DOHH2 (cell line): ENCODE data around the gene LMCD1.

Experiments
- H3F3A ChIP-seq: fragments of 200-600 bp; sonication (generic), shearing (Covaris generic); 2 replicates; pipeline ENCODE4 v1.6.0; 2016; ENCODE audit warnings: antibody characterized with exemption, mild to moderate bottlenecking; ENCODE audit not compliant: control insufficient read depth, insufficient read depth
- H3K27ac ChIP-seq: fragments of 200-600 bp; sonication (generic); 2 replicates; pipeline ENCODE4 v1.5.1; 2014; ENCODE audit warnings: low read depth, mild to moderate bottlenecking, low read length, moderate library complexity
- H3K27me3 ChIP-seq: fragments of 200-600 bp; sonication (generic); 2 replicates; pipeline ENCODE4 v1.6.1; 2014; ENCODE audit warnings: mild to moderate bottlenecking, low read length, mixed read lengths; ENCODE audit not compliant: control insufficient read depth
- H3K36me3 ChIP-seq: fragments of 200-600 bp; sonication (generic); 2 replicates; pipeline ENCODE4 v1.6.1; 2014; ENCODE audit warnings: mild to moderate bottlenecking, low read length, moderate library complexity, mixed read lengths; ENCODE audit not compliant: control insufficient read depth
- H3K4me1 ChIP-seq: fragments of 200-600 bp; sonication (generic); 2 replicates; pipeline ENCODE4 v1.6.1; 2014; ENCODE audit warnings: mild to moderate bottlenecking, low read length, mixed read lengths; ENCODE audit not compliant: control insufficient read depth
- H3K4me2 ChIP-seq: fragments of 200-600 bp; sonication (generic); 2 replicates; pipeline ENCODE4 v1.6.0; 2014; ENCODE audit warnings: mild to moderate bottlenecking, low read length, moderate library complexity
- H3K4me3 ChIP-seq: fragments of 200-600 bp; sonication (generic); 2 replicates; pipeline ENCODE4 v1.5.1; 2014; ENCODE audit warnings: mild to moderate bottlenecking, low read length, mixed read lengths
- H3K79me2 ChIP-seq: fragments of 200-600 bp; sonication (generic); 2 replicates; pipeline ENCODE4 v1.6.1; 2014; ENCODE audit warnings: mild to moderate bottlenecking, low read length, mixed read lengths; ENCODE audit not compliant: control insufficient read depth
- H3K9me2 ChIP-seq: fragments of 200-600 bp; sonication (generic); replicated peaks from 2 replicates; pipeline ENCODE4 v1.6.1; 2014; ENCODE audit warnings: mild to moderate bottlenecking, low read length, mixed read lengths; ENCODE audit not compliant: control insufficient read depth
- H3K9me3 ChIP-seq: fragments of 200-600 bp; sonication (generic); 2 replicates; pipeline ENCODE4 v1.6.1; 2014; ENCODE audit warnings: antibody characterized with exemption, low read length, mixed read lengths; ENCODE audit not compliant: control insufficient read depth, insufficient read depth
- H4K20me1 ChIP-seq: fragments of 200-600 bp; sonication (generic); 2 replicates; pipeline ENCODE4 v1.6.0; 2014; ENCODE audit warnings: low read depth, mild to moderate bottlenecking, antibody characterized with exemption, low read length, moderate library complexity; ENCODE audit not compliant: control insufficient read depth, insufficient read depth
- CTCF ChIP-seq: fragments of 200-600 bp; sonication (generic); IDR thresholded peaks from one replicate; pipeline ENCODE4 v1.5.1; 2014; ENCODE audit warnings: antibody characterized with exemption, mild to moderate bottlenecking, low read depth, low read length; ENCODE audit not compliant: poor library complexity, severe bottlenecking
- EZH2phosphoT487 ChIP-seq: fragments of 200-600 bp; sonication (generic); IDR thresholded peaks from 2 replicates; pipeline ENCODE4 v1.6.1; 2017; ENCODE audit warnings: borderline replicate concordance, mild to moderate bottlenecking, antibody characterized with exemption, low read length, moderate library complexity, mixed read lengths

The LMCD1 gene

GRCh38 chr3:8504611-8504973 is 3.0 kb downstream of the LMCD1 start:
- Histone ChIP-seq H3K9me2 (no peaks in the 10 kb centered on the region), H3K4me3 (no peak overlapping the region), H3K4me1 (peaks cover 57% of the 10 kb centered on the region), H3K79me2 (no peaks in the 10 kb centered on the region), H3K4me2 (peak overlapping the region; percentile 36), H3K36me3 (no peaks in the 10 kb centered on the region), H3F3A (no peaks in the 10 kb centered on the region), H3K9me3 (no peaks in the 10 kb centered on the region), H4K20me1 (no peaks in the 10 kb centered on the region), H3K27ac (no peak overlapping the region), H3K27me3 (peaks cover 12% of the 10 kb centered on the region)
- TF ChIP-seq CTCF, result no peak
- TF ChIP-seq EZH2phosphoT487, result no peak

- Histone ChIP-seq H3K4me3 (no peak overlapping the region), H3K4me1 (peaks cover 57% of the 10 kb centered on the region)
- TF ChIP-seq EZH2phosphoT487, result no peak
- TF ChIP-seq CTCF, result no peak
Observed at GRCh38 chr3:8505621-8506020, 4.0 kb downstream of the LMCD1 start.

GRCh38 chr3:8506571-8507061 is 5.0 kb downstream of the LMCD1 start:
- no peaks in the 10 kb centered on the region for H3K36me3 ChIP-seq
- H3F3A ChIP-seq, result no peaks in the 10 kb centered on the region
- peaks cover 50% of the 10 kb centered on the region for H3K4me1 ChIP-seq
- H3K9me2 ChIP-seq, result no peaks in the 10 kb centered on the region
- TF ChIP-seq CTCF (no peak), EZH2phosphoT487 (no peak)
- no peak overlapping the region for H3K27ac ChIP-seq
- peak overlapping the region; percentile 25; the same call in 1 of the 2 replicates for H3K4me2 ChIP-seq
- peaks cover 3% of the 10 kb centered on the region; the same call in 1 of the 2 replicates for H3K27me3 ChIP-seq
- H3K79me2 ChIP-seq, result no peaks in the 10 kb centered on the region
- no peaks in the 10 kb centered on the region for H4K20me1 ChIP-seq
- no peak overlapping the region for H3K4me3 ChIP-seq
- H3K9me3 ChIP-seq, result no peaks in the 10 kb centered on the region

More at GRCh38 chr3:8505621-8506020, 4.0 kb downstream of the LMCD1 start:
- Histone ChIP-seq H3K4me2 (no peak overlapping the region), H3K36me3 (no peaks in the 10 kb centered on the region), H3K9me2 (no peaks in the 10 kb centered on the region), H3K9me3 (no peaks in the 10 kb centered on the region), H4K20me1 (no peaks in the 10 kb centered on the region), H3K27me3 (peaks cover 9% of the 10 kb centered on the region), H3K79me2 (no peaks in the 10 kb centered on the region), H3F3A (no peaks in the 10 kb centered on the region), H3K27ac (no peak overlapping the region)

GRCh38 chr3:8507496-8507895 is 5.9 kb downstream of the LMCD1 start:
- TF ChIP-seq CTCF, result no peak
- no peak for TF ChIP-seq EZH2phosphoT487
- no peaks in the 10 kb centered on the region for H3K27me3 ChIP-seq
- no peaks in the 10 kb centered on the region for H4K20me1 ChIP-seq
- peaks cover 44% of the 10 kb centered on the region for H3K4me1 ChIP-seq
- peak overlapping the region; percentile 25 for H3K4me2 ChIP-seq
- H3K27ac ChIP-seq, result no peak overlapping the region
- H3K9me3 ChIP-seq, result no peaks in the 10 kb centered on the region
- no peak overlapping the region for H3K4me3 ChIP-seq
- H3K79me2 ChIP-seq, result no peaks in the 10 kb centered on the region
- no peaks in the 10 kb centered on the region for H3K9me2 ChIP-seq
- H3F3A ChIP-seq, result no peaks in the 10 kb centered on the region
- no peaks in the 10 kb centered on the region for H3K36me3 ChIP-seq
